Inflammatory macrophage treated with lipopolysaccharide for 1 hour (primary cell): ENCODE measurements around the gene EIF3A.
"Not testable (repeated sequence)": the region's sequence is repeated elsewhere in the genome, so short reads cannot be mapped to it uniquely, and the experiment has no call there.

Experiments
- DNase-seq, 2 donors: peaks; one replicate each; pipeline ENCODE4 v3.0.0-alpha.2; 2020 to 2022

The EIF3A gene, protein sequence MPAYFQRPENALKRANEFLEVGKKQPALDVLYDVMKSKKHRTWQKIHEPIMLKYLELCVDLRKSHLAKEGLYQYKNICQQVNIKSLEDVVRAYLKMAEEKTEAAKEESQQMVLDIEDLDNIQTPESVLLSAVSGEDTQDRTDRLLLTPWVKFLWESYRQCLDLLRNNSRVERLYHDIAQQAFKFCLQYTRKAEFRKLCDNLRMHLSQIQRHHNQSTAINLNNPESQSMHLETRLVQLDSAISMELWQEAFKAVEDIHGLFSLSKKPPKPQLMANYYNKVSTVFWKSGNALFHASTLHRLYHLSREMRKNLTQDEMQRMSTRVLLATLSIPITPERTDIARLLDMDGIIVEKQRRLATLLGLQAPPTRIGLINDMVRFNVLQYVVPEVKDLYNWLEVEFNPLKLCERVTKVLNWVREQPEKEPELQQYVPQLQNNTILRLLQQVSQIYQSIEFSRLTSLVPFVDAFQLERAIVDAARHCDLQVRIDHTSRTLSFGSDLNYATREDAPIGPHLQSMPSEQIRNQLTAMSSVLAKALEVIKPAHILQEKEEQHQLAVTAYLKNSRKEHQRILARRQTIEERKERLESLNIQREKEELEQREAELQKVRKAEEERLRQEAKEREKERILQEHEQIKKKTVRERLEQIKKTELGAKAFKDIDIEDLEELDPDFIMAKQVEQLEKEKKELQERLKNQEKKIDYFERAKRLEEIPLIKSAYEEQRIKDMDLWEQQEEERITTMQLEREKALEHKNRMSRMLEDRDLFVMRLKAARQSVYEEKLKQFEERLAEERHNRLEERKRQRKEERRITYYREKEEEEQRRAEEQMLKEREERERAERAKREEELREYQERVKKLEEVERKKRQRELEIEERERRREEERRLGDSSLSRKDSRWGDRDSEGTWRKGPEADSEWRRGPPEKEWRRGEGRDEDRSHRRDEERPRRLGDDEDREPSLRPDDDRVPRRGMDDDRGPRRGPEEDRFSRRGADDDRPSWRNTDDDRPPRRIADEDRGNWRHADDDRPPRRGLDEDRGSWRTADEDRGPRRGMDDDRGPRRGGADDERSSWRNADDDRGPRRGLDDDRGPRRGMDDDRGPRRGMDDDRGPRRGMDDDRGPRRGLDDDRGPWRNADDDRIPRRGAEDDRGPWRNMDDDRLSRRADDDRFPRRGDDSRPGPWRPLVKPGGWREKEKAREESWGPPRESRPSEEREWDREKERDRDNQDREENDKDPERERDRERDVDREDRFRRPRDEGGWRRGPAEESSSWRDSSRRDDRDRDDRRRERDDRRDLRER (N-terminal part only)

GRCh38 chr10:119080521-119081259 is at the start of gene EIF3A:
EIF3A (minus strand) TSS chr10:119080817; CDS start chr10:119080676, 141 bp downstream.
- peak; percentile 90 to 95 for DNase-seq

GRCh38 chr10:119129721-119130120 is 49.1 kb upstream of the EIF3A start:
- DNase-seq: no peak

DNA sequence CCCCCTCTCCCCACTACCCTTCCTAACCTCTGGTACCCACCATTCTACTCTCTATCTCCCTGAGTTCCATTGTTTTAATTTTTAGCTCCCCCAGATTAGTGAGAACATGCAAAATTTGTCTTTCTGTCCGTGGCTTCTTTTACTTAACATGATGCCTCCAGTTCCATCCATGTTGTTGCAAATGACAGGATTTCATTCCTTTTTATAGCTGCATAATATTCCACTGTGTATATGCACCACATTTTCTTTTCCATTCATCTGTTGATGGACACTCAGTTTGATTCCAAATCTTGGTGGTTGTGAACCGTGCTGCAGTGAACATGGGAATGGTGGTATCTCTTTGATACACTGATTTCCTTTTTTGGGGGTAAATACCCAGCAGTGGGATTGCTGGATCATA is 45.3 kb upstream of the EIF3A start:
- DNase-seq: no peak

DNA sequence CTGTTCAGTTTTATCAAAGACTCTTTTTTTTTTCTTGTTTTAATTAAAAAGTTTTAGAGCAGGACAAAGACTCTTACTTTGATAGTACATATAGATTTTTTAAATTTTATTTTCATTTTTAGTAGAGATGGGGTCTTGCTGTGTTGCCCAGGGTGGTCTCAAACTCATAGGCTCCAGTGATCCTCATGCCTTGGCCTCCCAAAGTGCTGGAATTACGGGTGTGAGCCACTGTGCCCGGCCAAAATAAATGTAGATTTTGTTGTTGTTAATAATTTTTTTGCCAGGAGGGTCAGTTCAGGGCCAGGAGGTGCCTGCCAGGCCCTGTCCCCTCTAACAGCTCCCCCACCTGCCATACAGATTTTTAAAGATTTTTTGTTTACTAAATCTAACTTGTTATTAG is 40.3 kb upstream of the EIF3A start:
- no peak for DNase-seq

DNA sequence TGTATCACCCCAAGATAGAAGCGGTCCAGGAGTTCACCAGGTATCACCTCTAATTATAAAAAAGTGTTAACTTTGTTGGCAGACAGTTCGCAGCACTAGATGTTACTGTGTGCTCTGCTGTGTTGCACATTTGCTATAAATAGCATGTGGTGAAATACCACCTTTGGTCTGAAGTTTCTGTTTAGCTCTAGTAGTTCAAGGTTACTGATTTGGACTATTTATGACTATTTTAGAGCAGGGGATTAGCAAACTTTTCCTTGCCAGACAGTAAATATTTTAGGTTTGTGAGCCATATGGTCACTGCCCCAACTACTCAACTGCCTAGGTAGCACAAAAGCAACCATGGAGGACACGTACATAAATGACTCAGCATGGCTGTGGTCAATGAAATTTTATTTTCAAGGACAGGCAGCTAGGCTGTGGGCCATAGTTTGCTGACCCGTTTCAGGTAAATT is 39.8 kb upstream of the EIF3A start:
- DNase-seq: no peak

GRCh38 chr10:119119400-119119799 is 38.8 kb upstream of the EIF3A start:
- DNase-seq: no peak

DNA sequence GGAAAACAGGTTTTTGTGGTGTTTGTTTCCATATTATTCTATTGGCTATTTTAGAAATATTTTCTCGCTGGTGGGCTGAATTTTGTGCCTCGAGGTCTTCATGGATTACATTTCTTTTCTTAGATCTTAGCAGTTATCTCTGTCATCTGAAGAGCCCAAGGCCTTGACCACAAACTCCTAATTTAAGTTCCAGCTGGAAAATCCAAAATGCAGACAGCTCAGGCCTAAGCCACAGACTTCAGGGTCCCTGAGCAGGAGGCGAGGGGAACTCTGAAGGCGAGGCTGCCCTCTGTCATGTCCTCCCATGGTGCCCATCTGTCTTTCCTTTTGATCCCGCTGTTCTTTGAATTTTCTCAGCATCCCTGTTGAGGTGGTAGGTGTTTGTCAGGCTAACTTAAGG is 37.6 kb upstream of the EIF3A start:
- DNase-seq: no peak

GRCh38 chr10:119116326-119116951 is 35.8 kb upstream of the EIF3A start:
- DNase-seq: no peak

- DNase-seq: no peak
These were observed 35.3 kb upstream of the EIF3A start for GRCh38 chr10:119115926-119116325.

GRCh38 chr10:119113751-119114732 is 33.4 kb upstream of the EIF3A start:
- peak; percentile 74 to 80 for DNase-seq

DNA sequence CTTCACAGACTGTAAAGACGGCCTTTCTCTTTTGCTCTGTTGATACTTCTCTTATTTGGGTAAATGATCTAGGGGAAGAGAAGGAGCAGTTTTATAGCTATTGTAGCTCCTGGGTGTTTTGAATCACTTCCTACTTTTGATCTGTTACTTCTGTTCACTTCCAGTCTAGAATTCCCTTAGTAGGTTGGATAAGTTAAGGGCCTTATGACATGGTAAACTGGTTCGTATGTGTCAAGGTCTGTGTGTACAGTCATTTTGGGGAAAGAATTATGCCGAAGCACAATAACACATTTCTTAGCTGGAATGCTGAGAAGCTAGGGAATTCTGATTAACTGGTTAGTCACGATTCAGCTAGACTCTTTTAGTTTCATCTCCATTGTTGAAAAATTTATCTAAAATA is 31.4 kb upstream of the EIF3A start:
- DNase-seq: peak; percentile 39 to 47

DNA sequence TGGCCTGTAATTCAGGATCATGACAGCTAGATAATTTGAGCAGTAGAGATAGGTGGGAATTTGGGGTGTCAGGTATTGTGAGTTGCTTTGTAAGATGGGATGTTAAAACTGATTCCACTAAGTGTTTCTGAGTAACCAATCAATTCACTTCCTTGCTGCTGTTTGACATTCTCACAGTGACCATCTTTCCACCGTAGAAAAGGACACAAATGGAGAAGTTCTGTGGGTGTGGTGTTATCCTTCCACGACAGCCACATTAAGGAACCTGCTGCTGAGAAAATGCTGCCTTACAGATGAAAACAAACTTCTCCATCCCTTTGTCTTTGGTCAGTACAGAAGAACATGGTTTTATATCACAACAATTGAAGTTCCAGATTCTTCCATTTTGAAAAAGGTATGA is 27.2 kb upstream of the EIF3A start:
- DNase-seq: peak in 1 of 2 donors; percentile 41

GRCh38 chr10:119107106-119107505 is 26.5 kb upstream of the EIF3A start:
- not testable (repeated sequence) for DNase-seq

GRCh38 chr10:119105899-119106298 is 25.3 kb upstream of the EIF3A start:
- DNase-seq: not testable (repeated sequence)

DNA sequence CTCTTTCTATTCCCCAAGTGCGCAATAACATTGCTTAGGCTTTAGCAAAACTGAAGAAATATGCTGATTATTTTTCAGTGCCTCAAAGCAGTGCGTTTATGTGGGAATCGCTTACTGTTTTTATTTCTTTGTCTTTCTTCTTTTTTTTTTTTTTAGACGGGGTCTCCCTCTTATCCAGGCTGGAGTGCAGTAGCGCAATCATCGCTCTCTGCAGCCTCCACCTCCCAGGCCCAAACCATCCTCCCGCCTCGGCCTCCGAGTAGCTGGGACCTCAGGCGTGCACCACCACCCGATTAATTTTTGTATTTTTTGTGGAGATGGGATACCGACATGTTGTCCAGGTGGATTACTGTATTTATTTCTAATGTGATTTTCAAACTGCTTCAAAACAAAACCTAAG is 24.5 kb upstream of the EIF3A start:
- no peak for DNase-seq

- no peak for DNase-seq
These were observed 24.0 kb upstream of the EIF3A start for GRCh38 chr10:119104654-119105015.

- peak; percentile 59 to 85 for DNase-seq
These were observed 23.5 kb upstream of the EIF3A start, which contains the start of gene DENND10 for GRCh38 chr10:119103903-119104653. DENND10 (plus strand) TSS chr10:119104113; CDS start chr10:119104143, 30 bp downstream.

GRCh38 chr10:119103241-119103902 is 22.8 kb upstream of the EIF3A start:
- DNase-seq: no peak
